Body of pancreas (tissue), 4 donors: ENCODE measurements around the gene PPRC1.

ENCODE experiments used
- POLR2A ChIP-seq, 3 donors: fragments of 450-650 bp; IDR thresholded peaks; one replicate each; pipeline ENCODE4 v1.6.1; 2016; ENCODE audit warnings: antibody characterized with exemption in 3 of 3, mild to moderate bottlenecking in 2 of 3
- TF ChIP-seq, protein P1 (sequence below), 7 experiments: fragments of 450-650 bp in 4 of 7; fragments of 200-600 bp in 3 of 7; sonication (generic) in 3 of 7; IDR thresholded peaks; one replicate each; pipeline ENCODE4 v1.5.1; 2016 to 2019; ENCODE audit warnings: antibody characterized with exemption in 7 of 7

DNA sequence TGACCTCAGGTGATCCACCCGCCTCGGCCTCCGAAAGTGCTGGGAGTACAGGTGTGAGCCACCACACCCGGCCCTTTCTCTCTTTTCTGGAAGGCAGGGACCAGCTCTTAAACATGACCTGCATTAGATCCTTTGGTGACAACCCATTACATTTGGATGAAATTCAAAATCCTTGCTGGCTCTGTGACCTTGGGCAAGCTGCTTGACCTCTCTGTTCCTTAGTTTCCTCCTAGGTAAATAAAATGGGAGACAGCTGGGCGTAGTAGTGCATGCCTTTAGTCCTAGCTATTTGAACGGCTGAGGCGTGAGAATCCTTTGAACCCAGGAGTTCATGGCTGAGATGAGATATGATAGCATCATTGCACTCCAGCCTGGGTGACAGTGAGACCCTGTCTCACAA lies 36.4 kb upstream of the PPRC1 start:
- no peak for TF ChIP-seq POLR2A (IDR thresholded peaks at IDR 0.05)
- TF ChIP-seq, protein P1, sequence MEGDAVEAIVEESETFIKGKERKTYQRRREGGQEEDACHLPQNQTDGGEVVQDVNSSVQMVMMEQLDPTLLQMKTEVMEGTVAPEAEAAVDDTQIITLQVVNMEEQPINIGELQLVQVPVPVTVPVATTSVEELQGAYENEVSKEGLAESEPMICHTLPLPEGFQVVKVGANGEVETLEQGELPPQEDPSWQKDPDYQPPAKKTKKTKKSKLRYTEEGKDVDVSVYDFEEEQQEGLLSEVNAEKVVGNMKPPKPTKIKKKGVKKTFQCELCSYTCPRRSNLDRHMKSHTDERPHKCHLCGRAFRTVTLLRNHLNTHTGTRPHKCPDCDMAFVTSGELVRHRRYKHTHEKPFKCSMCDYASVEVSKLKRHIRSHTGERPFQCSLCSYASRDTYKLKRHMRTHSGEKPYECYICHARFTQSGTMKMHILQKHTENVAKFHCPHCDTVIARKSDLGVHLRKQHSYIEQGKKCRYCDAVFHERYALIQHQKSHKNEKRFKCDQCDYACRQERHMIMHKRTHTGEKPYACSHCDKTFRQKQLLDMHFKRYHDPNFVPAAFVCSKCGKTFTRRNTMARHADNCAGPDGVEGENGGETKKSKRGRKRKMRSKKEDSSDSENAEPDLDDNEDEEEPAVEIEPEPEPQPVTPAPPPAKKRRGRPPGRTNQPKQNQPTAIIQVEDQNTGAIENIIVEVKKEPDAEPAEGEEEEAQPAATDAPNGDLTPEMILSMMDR (IDR thresholded peaks at IDR 0.05), result no peak
